SK-N-SH treated with all-trans-retinoic acid at 6 μM for 48 hours (cell line): ENCODE measurements around the gene PRORP.

ENCODE experiments used
- RARB ChIP-seq: fragments of 250-450 bp; sonication (Bioruptor Pico); IDR thresholded peaks from 2 replicates; pipeline ENCODE4 v1.8.0; 2021; ENCODE audit warnings: mild to moderate bottlenecking, moderate library complexity
- ZFP30 ChIP-seq: fragments of 450-650 bp; formaldehyde crosslinking; IDR thresholded peaks from 2 replicates; pipeline ENCODE4 v1.5.0; 2022; ENCODE audit warnings: mild to moderate bottlenecking, moderate library complexity
- ZNF8 ChIP-seq: fragments of 450-650 bp; formaldehyde crosslinking; IDR thresholded peaks from 2 replicates; pipeline ENCODE4 v1.5.0; 2020; ENCODE audit warnings: mild to moderate bottlenecking, moderate library complexity

GRCh38 chr14:35158491-35158890 is 36.1 kb downstream of the PRORP start:
- TF ChIP-seq ZNF8 (CRISPR knock-in tag), result no peak
- no peak for TF ChIP-seq ZFP30 (CRISPR knock-in tag)
- no peak for TF ChIP-seq RARB (CRISPR knock-in tag)
